T-helper 1 cell treated with Interleukin-12 subunit alpha and Interleukin-12 subunit beta and Interleukin-4 antibody, amounts not matched to agents 30 μg/mL and 1 μg/mL, for 36 hours (primary cell): ENCODE data around the gene EN1.

Experiments
- H3K27ac Mint-ChIP-seq: one replicate; pipeline ENCODE4 v1.8.0; 2021; ENCODE audit warnings: mild to moderate bottlenecking, mixed read lengths
- H3K27me3 Mint-ChIP-seq: one replicate; pipeline ENCODE4 v1.8.0; 2021; ENCODE audit warnings: low read depth, mixed read lengths
- H3K36me3 Mint-ChIP-seq: one replicate; pipeline ENCODE4 v1.8.0; 2021; ENCODE audit warnings: low read depth, mixed read lengths
- H3K4me1 Mint-ChIP-seq: one replicate; pipeline ENCODE4 v1.8.0; 2021; ENCODE audit warnings: low read depth, mixed read lengths
- H3K4me3 Mint-ChIP-seq: one replicate; pipeline ENCODE4 v1.8.0; 2021; ENCODE audit warnings: mild to moderate bottlenecking, moderate library complexity, mixed read lengths
- H3K9me3 Mint-ChIP-seq: one replicate; pipeline ENCODE4 v1.8.0; 2021; ENCODE audit warnings: mixed read lengths

Gene EN1

GRCh38 chr2:118860506-118860905 is 13.1 kb upstream of the EN1 start:
- no peaks in the 10 kb centered on the region for H3K36me3 Mint-ChIP-seq
- H3K27ac Mint-ChIP-seq: no peak overlapping the region
- H3K9me3 Mint-ChIP-seq: no peaks in the 10 kb centered on the region
- peaks cover 76% of the 10 kb centered on the region for H3K27me3 Mint-ChIP-seq
- peaks cover 8% of the 10 kb centered on the region for H3K4me1 Mint-ChIP-seq
- H3K4me3 Mint-ChIP-seq: no peak overlapping the region

- Mint-ChIP-seq H3K36me3 (no peaks in the 10 kb centered on the region), H3K4me1 (peaks cover 8% of the 10 kb centered on the region), H3K27ac (no peak overlapping the region), H3K4me3 (no peak overlapping the region), H3K27me3 (peaks cover 83% of the 10 kb centered on the region), H3K9me3 (no peaks in the 10 kb centered on the region)
Observed at GRCh38 chr2:118859157-118859770, 11.8 kb upstream of the EN1 start.

GRCh38 chr2:118858485-118859156 is 11.2 kb upstream of the EN1 start:
- H3K4me3 Mint-ChIP-seq: no peak overlapping the region
- H3K9me3 Mint-ChIP-seq: no peaks in the 10 kb centered on the region
- no peaks in the 10 kb centered on the region for H3K36me3 Mint-ChIP-seq
- no peak overlapping the region for H3K27ac Mint-ChIP-seq
- H3K4me1 Mint-ChIP-seq: peaks cover 8% of the 10 kb centered on the region
- peaks cover 85% of the 10 kb centered on the region for H3K27me3 Mint-ChIP-seq

- Mint-ChIP-seq H3K4me3 (no peak overlapping the region), H3K36me3 (no peaks in the 10 kb centered on the region), H3K27ac (no peak overlapping the region)
Observed at GRCh38 chr2:118857677-118858484, 10.4 kb upstream of the EN1 start.

GRCh38 chr2:118856978-118857676 is 9.7 kb upstream of the EN1 start:
- peaks cover 91% of the 10 kb centered on the region for H3K27me3 Mint-ChIP-seq
- H3K36me3 Mint-ChIP-seq: no peaks in the 10 kb centered on the region
- H3K4me3 Mint-ChIP-seq: no peak overlapping the region
- peaks cover 8% of the 10 kb centered on the region for H3K4me1 Mint-ChIP-seq
- H3K9me3 Mint-ChIP-seq: no peaks in the 10 kb centered on the region
- no peak overlapping the region for H3K27ac Mint-ChIP-seq

More at GRCh38 chr2:118857677-118858484, 10.4 kb upstream of the EN1 start:
- Mint-ChIP-seq H3K4me1 (peaks cover 8% of the 10 kb centered on the region), H3K9me3 (no peaks in the 10 kb centered on the region), H3K27me3 (peaks cover 91% of the 10 kb centered on the region)

GRCh38 chr2:118856330-118856977 is 9.0 kb upstream of the EN1 start:
- Mint-ChIP-seq H3K27ac (peak overlapping the region; percentile 34), H3K9me3 (no peaks in the 10 kb centered on the region), H3K4me3 (peak overlapping the region; percentile 42), H3K36me3 (no peaks in the 10 kb centered on the region), H3K27me3 (peaks cover 92% of the 10 kb centered on the region), H3K4me1 (peaks cover 8% of the 10 kb centered on the region)

GRCh38 chr2:118855451-118856279 is 8.2 kb upstream of the EN1 start:
- H3K4me1 Mint-ChIP-seq: peaks cover 8% of the 10 kb centered on the region
- no peaks in the 10 kb centered on the region for H3K9me3 Mint-ChIP-seq
- H3K27me3 Mint-ChIP-seq: peaks cover 92% of the 10 kb centered on the region
- H3K36me3 Mint-ChIP-seq: no peaks in the 10 kb centered on the region
- peak overlapping the region; percentile 72 for H3K27ac Mint-ChIP-seq
- H3K4me3 Mint-ChIP-seq: peak overlapping the region; percentile 46

- H3K27me3 Mint-ChIP-seq: peaks cover 92% of the 10 kb centered on the region
- no peaks in the 10 kb centered on the region for H3K9me3 Mint-ChIP-seq
- H3K27ac Mint-ChIP-seq: no peak overlapping the region
- H3K4me1 Mint-ChIP-seq: peaks cover 8% of the 10 kb centered on the region
- no peaks in the 10 kb centered on the region for H3K36me3 Mint-ChIP-seq
- H3K4me3 Mint-ChIP-seq: no peak overlapping the region
Observed at GRCh38 chr2:118854507-118855345, 7.3 kb upstream of the EN1 start.

- H3K4me1 Mint-ChIP-seq: peaks cover 10% of the 10 kb centered on the region
- peaks cover 3% of the 10 kb centered on the region for H3K36me3 Mint-ChIP-seq
- H3K27me3 Mint-ChIP-seq: peaks cover 92% of the 10 kb centered on the region
- H3K4me3 Mint-ChIP-seq: no peak overlapping the region
- no peaks in the 10 kb centered on the region for H3K9me3 Mint-ChIP-seq
- H3K27ac Mint-ChIP-seq: peak overlapping the region; percentile 74
Observed at GRCh38 chr2:118853651-118854291, 6.3 kb upstream of the EN1 start.

- Mint-ChIP-seq H3K9me3 (no peaks in the 10 kb centered on the region), H3K27me3 (peaks cover 94% of the 10 kb centered on the region), H3K36me3 (peaks cover 3% of the 10 kb centered on the region), H3K4me3 (no peak overlapping the region), H3K27ac (peak overlapping the region; percentile 74), H3K4me1 (peaks cover 10% of the 10 kb centered on the region)
Observed at GRCh38 chr2:118853129-118853640, 5.7 kb upstream of the EN1 start.

GRCh38 chr2:118852605-118853128 is 5.2 kb upstream of the EN1 start:
- peaks cover 3% of the 10 kb centered on the region for H3K36me3 Mint-ChIP-seq
- H3K4me3 Mint-ChIP-seq: no peak overlapping the region
- H3K4me1 Mint-ChIP-seq: peaks cover 8% of the 10 kb centered on the region
- H3K9me3 Mint-ChIP-seq: no peaks in the 10 kb centered on the region
- H3K27ac Mint-ChIP-seq: no peak overlapping the region
- peaks cover 92% of the 10 kb centered on the region for H3K27me3 Mint-ChIP-seq

- H3K9me3 Mint-ChIP-seq: no peaks in the 10 kb centered on the region
- peaks cover 9% of the 10 kb centered on the region for H3K4me1 Mint-ChIP-seq
- H3K4me3 Mint-ChIP-seq: no peak overlapping the region
- H3K36me3 Mint-ChIP-seq: peaks cover 5% of the 10 kb centered on the region
- peaks cover 90% of the 10 kb centered on the region for H3K27me3 Mint-ChIP-seq
- H3K27ac Mint-ChIP-seq: peak overlapping the region; percentile 50
Observed at GRCh38 chr2:118851650-118852049, 4.2 kb upstream of the EN1 start.
